Measurements from ENCODE around the gene PROM2. TPM values are rescaled to one million over a fixed set of nuclear protein-coding genes. Genes with fewer than 3 reads are reported as not detected.

PROM2 gene
- total and polyA plus RNA-seq, 2 experiments from 2014 or later, result 2.1 to 2.2 TPM

GRCh38 chr2:95296880-95297487, 22.7 kb downstream of the PROM2 start, which contains the start of gene KCNIP3 (continued):
- TF ChIP-seq NANOG (IDR thresholded peaks at IDR 0.05; ENCODE audit: borderline replicate concordance), result no peak
- TF ChIP-seq ZNF114 (CRISPR knock-in tag; IDR thresholded peaks at IDR 0.05), result no peak
- no peak for TF ChIP-seq REST (IDR thresholded peaks at IDR 0.05; ENCODE audit: unreplicated experiment)
- no peak for TF ChIP-seq JUNB (IDR thresholded peaks at IDR 0.05; ENCODE audit: unreplicated experiment)

- DNase-seq (ENCODE audit: low spot score) (no peak), ATAC-seq (peak; percentile 8; the same call in 1 of the 3 replicates)
- Histone ChIP-seq H3K9me2 (ENCODE audit: insufficient read depth) (no peaks in the 10 kb centered on the region), H3F3A (replicated peaks; ENCODE audit: low read depth) (no peaks in the 10 kb centered on the region), H3K4me3 (peak overlapping the region; percentile 40; the same call in 1 of the 2 replicates), H4K20me1 (replicated peaks; ENCODE audit: insufficient read depth) (no peaks in the 10 kb centered on the region), H3K27ac (ENCODE audit: low read depth) (no peak overlapping the region), H3K36me3 (ENCODE audit: insufficient read depth) (no peaks in the 10 kb centered on the region), H3K79me2 (replicated peaks; ENCODE audit: insufficient read depth) (no peaks in the 10 kb centered on the region), H3K27me3 (ENCODE audit: insufficient read depth) (no peaks in the 10 kb centered on the region), H3K4me2 (peak overlapping the region; percentile 76), H3K4me1 (ENCODE audit: insufficient read depth) (peaks cover 12% of the 10 kb centered on the region; the same call in 1 of the 2 replicates), H2AFZ (no peak overlapping the region)
- H3K9me3 Mint-ChIP-seq, result no peaks in the 10 kb centered on the region
- no peaks in the 10 kb centered on the region for H3K36me3 Mint-ChIP-seq (ENCODE audit: low read depth)
- H3K4me1 Mint-ChIP-seq, result peaks cover 21% of the 10 kb centered on the region
- H3K27ac Mint-ChIP-seq, result no peak overlapping the region
- H3K4me3 Mint-ChIP-seq, result peak overlapping the region; percentile 64
- H3K27me3 Mint-ChIP-seq (ENCODE audit: insufficient read depth, low read depth, poor library complexity), result peaks cover 12% of the 10 kb centered on the region
- no peak for TF ChIP-seq JUNB (IDR thresholded peaks at IDR 0.05; ENCODE audit: unreplicated experiment)
- no peak for TF ChIP-seq ZNF114 (CRISPR knock-in tag; IDR thresholded peaks at IDR 0.05)
- TF ChIP-seq CTCF (conservative IDR thresholded peaks at IDR 0.05; ENCODE audit: low read depth in 2 of 2), result no peak
- TF ChIP-seq CREB1 (CRISPR knock-in tag; IDR thresholded peaks at IDR 0.05; ENCODE audit: low read depth), result no peak
- no peak for TF ChIP-seq ZNF331 (CRISPR knock-in tag; IDR thresholded peaks at IDR 0.05; ENCODE audit: low read depth)
- no peak for TF ChIP-seq EZH2phosphoT487 (IDR thresholded peaks at IDR 0.05; ENCODE audit: unreplicated experiment)
- no peak for TF ChIP-seq NANOG (IDR thresholded peaks at IDR 0.05; ENCODE audit: borderline replicate concordance)
- no peak for TF ChIP-seq STAT1 (IDR thresholded peaks at IDR 0.05; ENCODE audit: unreplicated experiment)
- TF ChIP-seq POLR2AphosphoS5 (IDR thresholded peaks at IDR 0.05; ENCODE audit: low read depth), result no peak
- no peak for TF ChIP-seq ETS1 (IDR thresholded peaks at IDR 0.05)
- TF ChIP-seq REST (IDR thresholded peaks at IDR 0.05; ENCODE audit: unreplicated experiment), result no peak
Measured at GRCh38 chr2:95297639-95298395, 23.6 kb downstream of the PROM2 start.

Measured in GM23338 (cell line).